HepG2 (cell line): ENCODE results near the gene NATD1. TPM values are rescaled to one million over a fixed set of nuclear protein-coding genes. Genes with fewer than 3 reads are reported as not detected.

ENCODE experiments used
- BRCA1 ChIP-seq: sonication (generic); formaldehyde crosslinking; IDR thresholded peaks from 2 replicates; pipeline ENCODE4 v1.4.0; 2020; ENCODE audit warnings: missing genetic modification reagents
- CCDC6 ChIP-seq: sonication (generic); formaldehyde crosslinking; IDR thresholded peaks from 2 replicates; pipeline ENCODE4 v1.8.1; 2022; ENCODE audit warnings: mild to moderate bottlenecking, missing genetic modification reagents, moderate library complexity
- FOXK1 ChIP-seq: sonication (generic); formaldehyde crosslinking; IDR thresholded peaks from 2 replicates; pipeline ENCODE4 v1.4.0; 2020; ENCODE audit warnings: low read depth, missing genetic modification reagents, borderline replicate concordance
- HDAC6 ChIP-seq: fragments of 200-600 bp; sonication (generic); IDR thresholded peaks from 2 replicates; pipeline ENCODE4 v1.7.0; 2017; ENCODE audit warnings: mild to moderate bottlenecking, antibody characterized with exemption, low read length, low read depth
- HNF4A ChIP-seq: sonication (generic); formaldehyde crosslinking; IDR thresholded peaks from 2 replicates; pipeline ENCODE4 v1.4.0; 2020; ENCODE audit warnings: missing genetic modification reagents
- KLF16 ChIP-seq, 2 experiments: sonication (generic) in 1 of 2; formaldehyde crosslinking in 1 of 2; IDR thresholded peaks; 2 replicates each; pipeline versions ENCODE4 v1.6.1 to v1.8.0; 2016 to 2023; ENCODE audit warnings: missing genetic modification reagents in 2 of 2, missing compliant biosample characterization in 1 of 2
- LCORL ChIP-seq, 2 experiments: fragments of 450-650 bp in 1 of 2; sonication (generic) in 1 of 2; formaldehyde crosslinking in 1 of 2; IDR thresholded peaks; 2 replicates each; pipeline versions ENCODE4 v1.5.0 to v1.6.1; 2017 to 2020; ENCODE audit warnings: antibody characterized with exemption in 1 of 2, missing genetic modification reagents in 1 of 2
- MEF2D ChIP-seq: sonication (generic); formaldehyde crosslinking; IDR thresholded peaks from 2 replicates; pipeline ENCODE4 v1.5.1; 2020; ENCODE audit warnings: mild to moderate bottlenecking, missing genetic modification reagents
- RFX1 ChIP-seq: fragments of 450-650 bp; IDR thresholded peaks from 2 replicates; pipeline ENCODE4 v1.6.1; 2017
- RFXAP ChIP-seq: sonication (generic); formaldehyde crosslinking; IDR thresholded peaks from 2 replicates; pipeline ENCODE4 v1.4.0; 2020; ENCODE audit warnings: missing genetic modification reagents, borderline replicate concordance
- SNAPC4 ChIP-seq: sonication (generic); formaldehyde crosslinking; IDR thresholded peaks from 2 replicates; pipeline ENCODE4 v1.4.0; 2020; ENCODE audit warnings: mild to moderate bottlenecking, missing genetic modification reagents
- SRSF1 ChIP-seq: fragments of 200-400 bp; formaldehyde crosslinking; optimal IDR thresholded peaks from 2 replicates; pipeline ENCODE3; 2017; ENCODE audit warnings: mild to moderate bottlenecking, low read depth, low read length, moderate library complexity
- TSC22D2 ChIP-seq: sonication (generic); formaldehyde crosslinking; IDR thresholded peaks from 2 replicates; pipeline ENCODE4 v1.5.1; 2020; ENCODE audit warnings: missing genetic modification reagents, mild to moderate bottlenecking, borderline replicate concordance
- ZC3H13 ChIP-seq: sonication (generic); formaldehyde crosslinking; IDR thresholded peaks from 2 replicates; pipeline ENCODE4 v1.8.1; 2023; ENCODE audit warnings: mild to moderate bottlenecking, missing genetic modification reagents, moderate library complexity
- ZNF138 ChIP-seq: sonication (generic); formaldehyde crosslinking; IDR thresholded peaks from 2 replicates; pipeline ENCODE4 v1.5.0; 2020; ENCODE audit warnings: mild to moderate bottlenecking, low read depth, missing genetic modification reagents
- ZNF234 ChIP-seq: sonication (generic); formaldehyde crosslinking; conservative IDR thresholded peaks from 2 replicates; pipeline ENCODE4 v1.5.1; 2020; ENCODE audit warnings: mild to moderate bottlenecking, missing genetic modification reagents
- ZNF337 ChIP-seq: sonication (generic); formaldehyde crosslinking; IDR thresholded peaks from 2 replicates; pipeline ENCODE4 v1.5.1; 2020; ENCODE audit warnings: missing genetic modification reagents, low read depth, mild to moderate bottlenecking, borderline replicate concordance
- ZNF737 ChIP-seq: sonication (generic); formaldehyde crosslinking; IDR thresholded peaks from 2 replicates; pipeline ENCODE4 v1.5.0; 2020; ENCODE audit warnings: missing genetic modification reagents, mild to moderate bottlenecking, borderline replicate concordance
- ZNF768 ChIP-seq: sonication (generic); formaldehyde crosslinking; IDR thresholded peaks from 2 replicates; pipeline ENCODE4 v1.4.0; 2020; ENCODE audit warnings: missing genetic modification reagents
- polyA plus RNA-seq, 8 experiments: library from polyadenylated mRNA; depleted of rRNA in 3 of 8; stranded (reverse) in 7 of 8; unstranded in 1 of 8; fragments of >200 nt; fragmentation: Illumina TruSeq in 4 of 8; extraction: Trizol in 4 of 8; gene quantifications; 2 replicates each; pipeline versions ENCODE4 v1.2.1 to v1.2.3, GENCODE V29; 2011 to 2016; ENCODE audit warnings: low read depth in 4 of 8, missing spikeins in 1 of 8, mixed read lengths in 1 of 8; ENCODE audit not compliant: insufficient read depth in 1 of 8
- total RNA-seq, 5 experiments: library from RNA; depleted of rRNA; stranded (reverse); fragments of >200 nt; fragmentation: Illumina TruSeq; extraction: Trizol; gene quantifications; 2 replicates each; pipeline ENCODE4 v1.2.3, GENCODE V29; 2016; ENCODE audit warnings: low read depth in 1 of 5

Gene NATD1
- total and polyA plus RNA-seq, 2 of the 13 experiments (the other 11 are each of a cell fraction or from before 2014, with no cell fraction given) = 0.31 to 2.3 TPM

- TF ChIP-seq ZNF768 (CRISPR knock-in tag) (0 out of 2 replicates have a peak, but pooled peaks have one; percentile 29), HNF4A (CRISPR knock-in tag) (peak; percentile 63), BRCA1 (CRISPR knock-in tag) (no peak), ZNF737 (no peak), CCDC6 (CRISPR knock-in tag) (peak; percentile 60; the same call in 1 of the 2 replicates), FOXK1 (CRISPR knock-in tag) (peak; percentile 70; the same call in 1 of the 2 replicates), KLF16 (CRISPR knock-in tag; IDR thresholded peaks at IDR 0.05) (peak in 1 of 2 experiments; percentile 68; a peak in 1 of 4 replicates), ZNF138 (CRISPR knock-in tag) (0 out of 2 replicates have a peak, but pooled peaks have one; percentile 38), ZC3H13 (no peak), SRSF1 (no peak), MEF2D (peak; percentile 69), HDAC6 (no peak), RFXAP (peak; percentile 48; the same call in 1 of the 2 replicates), ZNF337 (CRISPR knock-in tag) (no peak), RFX1 (no peak), TSC22D2 (no peak), ZNF234 (CRISPR knock-in tag) (no peak), LCORL (IDR thresholded peaks at IDR 0.05) (no peak), LCORL (CRISPR knock-in tag; IDR thresholded peaks at IDR 0.05) (peak; percentile 66; the same call in 1 of the 2 replicates), SNAPC4 (CRISPR knock-in tag) (peak; percentile 75)
- TF ChIP-seq, all 625 proteins: peak for 212
These were observed 33.0 kb upstream of the NATD1 start (continued) for GRCh38 chr17:21286066-21286770.
